Endothelial cell (in vitro differentiated cells): Measurements from ENCODE around the gene ZNF213. TPM values are rescaled to one million over a fixed set of nuclear protein-coding genes. Genes with fewer than 3 reads are reported as not detected.

ENCODE experiments used
- DNase-seq: peaks from one replicate; pipeline ENCODE4 v3.0.0; 2021; ENCODE audit warnings: low spot score
- H3K27ac Mint-ChIP-seq: one replicate; pipeline ENCODE4 v1.8.0; 2021; ENCODE audit warnings: mixed read lengths, inconsistent platforms; ENCODE audit not compliant: unreplicated experiment
- H3K27me3 Mint-ChIP-seq: one replicate; pipeline ENCODE4 v1.8.0; 2021; ENCODE audit warnings: mild to moderate bottlenecking, moderate library complexity, mixed read lengths, inconsistent platforms; ENCODE audit not compliant: unreplicated experiment
- H3K36me3 Mint-ChIP-seq: one replicate; pipeline ENCODE4 v1.8.0; 2021; ENCODE audit warnings: mild to moderate bottlenecking, low read depth, mixed read lengths, inconsistent platforms; ENCODE audit not compliant: unreplicated experiment
- H3K4me1 Mint-ChIP-seq: one replicate; pipeline ENCODE4 v1.8.0; 2021; ENCODE audit warnings: mild to moderate bottlenecking, mixed read lengths, inconsistent platforms; ENCODE audit not compliant: unreplicated experiment
- H3K4me3 Mint-ChIP-seq: one replicate; pipeline ENCODE4 v1.8.0; 2021; ENCODE audit warnings: mild to moderate bottlenecking, mixed read lengths, inconsistent platforms; ENCODE audit not compliant: unreplicated experiment
- H3K9me3 Mint-ChIP-seq: one replicate; pipeline ENCODE4 v1.8.0; 2021; ENCODE audit warnings: mixed read lengths, inconsistent platforms; ENCODE audit not compliant: unreplicated experiment
- total RNA-seq: library from RNA; stranded (reverse); fragmentation: NEBNext Ultra II Directional; extraction: Animal tissue kit (Norgen Biotek cat#: 25700); gene quantifications from one replicate; pipeline ENCODE4 v1.2.1, GENCODE V29; 2021; ENCODE audit not compliant: unreplicated experiment
- TF ChIP-seq, protein P1 (sequence below): fragments of 200-600 bp; sonication (generic); IDR thresholded peaks from one replicate; pipeline ENCODE4 v1.5.0; 2021; ENCODE audit warnings: antibody characterized with exemption; ENCODE audit not compliant: unreplicated experiment

Gene ZNF213
- total RNA-seq, 1 donor from 2014 or later: 10.1 TPM

DNA sequence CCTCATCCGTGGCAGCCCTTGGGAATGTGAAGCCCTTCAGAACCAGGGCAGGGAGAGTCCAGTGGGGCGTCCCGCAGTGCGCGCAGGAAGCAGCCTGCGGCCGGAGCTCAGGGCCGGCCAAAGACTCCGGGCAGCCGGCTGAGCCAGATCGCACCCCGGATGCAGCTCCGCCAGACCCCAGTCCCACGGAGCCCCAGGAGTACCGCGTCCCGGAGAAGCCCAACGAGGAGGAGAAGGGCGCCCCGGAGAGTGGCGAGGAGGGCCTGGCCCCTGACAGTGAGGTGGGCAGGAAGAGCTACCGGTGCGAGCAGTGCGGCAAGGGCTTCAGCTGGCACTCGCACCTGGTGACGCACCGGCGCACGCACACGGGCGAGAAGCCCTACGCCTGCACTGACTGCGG, 15.5 kb upstream of the ZNF213 start:
- H3K36me3 Mint-ChIP-seq: peaks cover 20% of the 10 kb centered on the region
- H3K9me3 Mint-ChIP-seq: no peaks in the 10 kb centered on the region

DNA sequence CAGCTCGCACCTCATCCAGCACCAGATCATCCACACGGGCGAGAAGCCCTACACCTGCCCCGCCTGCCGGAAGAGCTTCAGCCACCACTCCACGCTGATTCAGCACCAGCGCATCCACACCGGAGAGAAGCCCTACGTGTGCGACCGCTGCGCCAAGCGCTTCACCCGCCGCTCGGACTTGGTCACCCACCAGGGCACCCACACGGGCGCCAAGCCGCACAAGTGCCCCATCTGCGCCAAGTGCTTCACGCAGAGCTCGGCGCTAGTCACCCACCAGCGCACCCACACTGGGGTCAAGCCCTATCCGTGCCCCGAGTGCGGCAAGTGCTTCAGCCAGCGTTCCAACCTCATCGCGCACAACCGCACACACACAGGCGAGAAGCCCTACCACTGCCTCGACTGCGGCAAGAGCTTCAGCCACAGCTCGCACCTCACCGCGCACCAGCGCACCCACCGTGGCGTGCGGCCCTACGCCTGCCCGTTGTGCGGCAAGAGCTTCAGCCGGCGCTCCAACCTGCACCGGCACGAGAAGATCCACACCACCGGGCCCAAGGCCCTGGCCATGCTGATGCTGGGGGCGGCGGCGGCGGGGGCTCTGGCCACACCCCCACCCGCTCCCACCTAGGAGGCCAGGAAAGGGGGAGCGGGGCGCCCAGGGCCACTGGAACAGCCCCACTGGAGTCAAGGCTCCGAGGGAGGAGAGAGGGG, 15.0 kb upstream of the ZNF213 start:
- Mint-ChIP-seq H3K36me3 (peaks cover 16% of the 10 kb centered on the region), H3K27ac (no peak overlapping the region), H3K27me3 (peaks cover 8% of the 10 kb centered on the region), H3K4me3 (no peak overlapping the region), H3K9me3 (no peaks in the 10 kb centered on the region), H3K4me1 (peaks cover 8% of the 10 kb centered on the region)
- TF ChIP-seq, protein P1, sequence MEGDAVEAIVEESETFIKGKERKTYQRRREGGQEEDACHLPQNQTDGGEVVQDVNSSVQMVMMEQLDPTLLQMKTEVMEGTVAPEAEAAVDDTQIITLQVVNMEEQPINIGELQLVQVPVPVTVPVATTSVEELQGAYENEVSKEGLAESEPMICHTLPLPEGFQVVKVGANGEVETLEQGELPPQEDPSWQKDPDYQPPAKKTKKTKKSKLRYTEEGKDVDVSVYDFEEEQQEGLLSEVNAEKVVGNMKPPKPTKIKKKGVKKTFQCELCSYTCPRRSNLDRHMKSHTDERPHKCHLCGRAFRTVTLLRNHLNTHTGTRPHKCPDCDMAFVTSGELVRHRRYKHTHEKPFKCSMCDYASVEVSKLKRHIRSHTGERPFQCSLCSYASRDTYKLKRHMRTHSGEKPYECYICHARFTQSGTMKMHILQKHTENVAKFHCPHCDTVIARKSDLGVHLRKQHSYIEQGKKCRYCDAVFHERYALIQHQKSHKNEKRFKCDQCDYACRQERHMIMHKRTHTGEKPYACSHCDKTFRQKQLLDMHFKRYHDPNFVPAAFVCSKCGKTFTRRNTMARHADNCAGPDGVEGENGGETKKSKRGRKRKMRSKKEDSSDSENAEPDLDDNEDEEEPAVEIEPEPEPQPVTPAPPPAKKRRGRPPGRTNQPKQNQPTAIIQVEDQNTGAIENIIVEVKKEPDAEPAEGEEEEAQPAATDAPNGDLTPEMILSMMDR: no peak
- DNase-seq: no peak

More for the DNA sequence above, 15.5 kb upstream of the ZNF213 start:
- peaks cover 12% of the 10 kb centered on the region for H3K4me1 Mint-ChIP-seq
- no peak for DNase-seq
- TF ChIP-seq, protein P1: no peak
- H3K27me3 Mint-ChIP-seq: peaks cover 10% of the 10 kb centered on the region
- H3K4me3 Mint-ChIP-seq: no peak overlapping the region
- no peak overlapping the region for H3K27ac Mint-ChIP-seq

DNA sequence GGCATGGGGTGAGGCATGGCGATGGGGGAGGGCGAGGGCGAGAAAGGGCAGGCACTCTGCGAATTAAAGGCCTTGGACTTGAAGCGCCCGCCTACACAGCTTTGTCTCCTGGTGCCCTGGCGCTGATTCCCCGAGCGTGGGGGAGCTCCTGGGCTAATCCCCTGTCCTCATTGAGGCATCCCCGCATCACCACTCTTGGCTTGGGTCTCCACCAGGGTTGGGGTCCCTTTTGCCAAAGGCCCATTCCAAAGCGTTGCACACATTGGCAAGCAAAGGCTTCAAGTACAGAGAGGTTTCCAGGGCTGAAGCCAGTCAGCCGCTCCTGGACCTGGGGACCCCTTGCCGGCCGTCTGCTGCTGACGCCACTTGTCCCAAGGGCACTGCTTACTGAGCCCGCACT, 14.4 kb upstream of the ZNF213 start:
- peaks cover 11% of the 10 kb centered on the region for H3K4me1 Mint-ChIP-seq
- H3K36me3 Mint-ChIP-seq: peaks cover 19% of the 10 kb centered on the region

DNA sequence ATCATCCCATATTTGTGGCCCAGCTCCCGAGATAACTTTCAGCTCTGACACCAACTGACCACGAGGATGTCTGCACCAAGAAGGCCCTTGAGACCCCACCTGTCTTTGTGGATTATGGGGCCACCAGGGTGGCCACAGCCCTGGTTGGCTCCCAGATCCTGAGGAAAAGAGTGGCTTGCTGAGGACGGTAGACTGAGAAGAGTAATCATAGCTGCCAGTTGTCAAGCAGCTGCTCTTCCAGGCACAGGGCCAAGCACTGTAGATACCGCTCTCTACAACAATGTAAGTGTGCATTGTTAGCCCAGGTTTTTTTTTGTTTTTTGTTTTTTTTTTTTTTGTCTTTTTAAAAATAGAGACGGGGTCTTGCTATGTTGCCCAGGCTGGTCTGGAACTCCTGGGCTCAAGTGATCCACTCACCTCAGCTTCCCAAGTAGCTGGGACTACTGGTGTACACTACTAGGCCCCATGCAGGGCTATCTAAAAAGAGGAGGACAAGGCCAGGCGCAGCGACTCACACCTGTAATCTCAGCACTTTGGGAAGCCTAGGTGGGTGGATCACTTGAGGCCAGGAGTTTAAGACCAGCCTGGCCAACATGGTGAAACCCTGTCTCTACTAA, 12.9 kb upstream of the ZNF213 start:
- Mint-ChIP-seq H3K36me3 (peaks cover 21% of the 10 kb centered on the region), H3K4me3 (no peak overlapping the region), H3K27me3 (peaks cover 11% of the 10 kb centered on the region), H3K27ac (no peak overlapping the region), H3K4me1 (peaks cover 12% of the 10 kb centered on the region), H3K9me3 (no peaks in the 10 kb centered on the region)
- DNase-seq: no peak
- TF ChIP-seq, protein P1: no peak

More for the DNA sequence above, 14.4 kb upstream of the ZNF213 start:
- no peak for DNase-seq
- TF ChIP-seq, protein P1: no peak
- H3K4me3 Mint-ChIP-seq: no peak overlapping the region
- no peaks in the 10 kb centered on the region for H3K9me3 Mint-ChIP-seq
- peaks cover 11% of the 10 kb centered on the region for H3K27me3 Mint-ChIP-seq
- H3K27ac Mint-ChIP-seq: no peak overlapping the region
